DND-41 (cell line): ENCODE data around the gene CD177.
"Not testable (repeated sequence)": the region's sequence is repeated elsewhere in the genome, so short reads cannot be mapped to it uniquely, and the experiment has no call there.

Experiments used
- CTCF ChIP-seq: IDR thresholded peaks from 2 replicates; pipeline ENCODE4 v1.5.1; 2012; ENCODE audit warnings: borderline replicate concordance, low read length, moderate library complexity, mild to moderate bottlenecking; ENCODE audit not compliant: poor library complexity, severe bottlenecking; ENCODE audit errors: extremely low read depth
- EZH2 ChIP-seq: IDR thresholded peaks from 3 replicates; pipeline ENCODE4 v1.6.1; 2012; ENCODE audit warnings: borderline replicate concordance, low read depth, mild to moderate bottlenecking, moderate library complexity, low read length, inconsistent platforms; ENCODE audit not compliant: severe bottlenecking

GRCh38 chr19:43383759-43384158 lies 30.3 kb downstream of the CD177 start:
- TF ChIP-seq CTCF, EZH2: not testable (repeated sequence)
